IMR-90 (cell line): ENCODE measurements around the gene CBFA2T3.

ENCODE experiments used
- CEBPB ChIP-seq: IDR thresholded peaks from 2 replicates; pipeline ENCODE4 v1.6.1; 2012; ENCODE audit warnings: low read depth, low read length, improper control_type of control experiment
- MAFK ChIP-seq: IDR thresholded peaks from 2 replicates; pipeline ENCODE4 v1.6.1; 2012; ENCODE audit warnings: low read depth, low read length, improper control_type of control experiment
- MAZ ChIP-seq: IDR thresholded peaks from 2 replicates; pipeline ENCODE4 v1.6.1; 2012; ENCODE audit warnings: low read depth, mild to moderate bottlenecking, low read length, improper control_type of control experiment, moderate library complexity, borderline replicate concordance
- MXI1 ChIP-seq: IDR thresholded peaks from 2 replicates; pipeline ENCODE4 v1.6.1; 2012; ENCODE audit warnings: low read depth, mild to moderate bottlenecking, low read length, moderate library complexity, borderline replicate concordance
- POLR2A ChIP-seq: IDR thresholded peaks from 2 replicates; pipeline ENCODE4 v1.6.1; 2012; ENCODE audit warnings: mild to moderate bottlenecking, low read depth, low read length
- RAD21 ChIP-seq: IDR thresholded peaks from 2 replicates; pipeline ENCODE4 v1.6.1; 2012; ENCODE audit warnings: low read length, improper control_type of control experiment
- TF ChIP-seq, protein P1 (sequence below): conservative IDR thresholded peaks from 2 replicates; pipeline ENCODE4 v1.5.1; 2012; ENCODE audit warnings: mild to moderate bottlenecking, low read depth, low read length, improper control_type of control experiment

DNA sequence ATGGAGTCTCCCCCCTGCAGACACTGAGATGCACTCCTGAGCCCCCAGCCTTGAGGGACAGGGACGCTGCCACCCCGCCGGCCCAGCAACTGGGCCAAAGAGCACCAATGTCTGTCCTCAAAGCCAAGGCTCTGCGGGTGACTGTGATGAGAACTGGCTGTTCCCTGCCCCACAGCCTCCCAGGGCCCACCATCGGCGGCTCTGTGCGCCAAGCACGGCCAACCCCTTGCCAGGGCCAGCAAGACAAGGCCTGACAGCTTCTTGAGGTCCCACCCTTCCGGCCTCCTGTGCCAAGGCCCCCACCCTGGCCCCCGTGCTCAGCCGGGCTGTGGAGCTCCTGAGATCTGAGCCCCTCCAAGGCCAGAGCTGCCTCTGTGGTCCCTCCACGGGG, 76.3 kb downstream of the CBFA2T3 start:
- TF ChIP-seq, protein P1, sequence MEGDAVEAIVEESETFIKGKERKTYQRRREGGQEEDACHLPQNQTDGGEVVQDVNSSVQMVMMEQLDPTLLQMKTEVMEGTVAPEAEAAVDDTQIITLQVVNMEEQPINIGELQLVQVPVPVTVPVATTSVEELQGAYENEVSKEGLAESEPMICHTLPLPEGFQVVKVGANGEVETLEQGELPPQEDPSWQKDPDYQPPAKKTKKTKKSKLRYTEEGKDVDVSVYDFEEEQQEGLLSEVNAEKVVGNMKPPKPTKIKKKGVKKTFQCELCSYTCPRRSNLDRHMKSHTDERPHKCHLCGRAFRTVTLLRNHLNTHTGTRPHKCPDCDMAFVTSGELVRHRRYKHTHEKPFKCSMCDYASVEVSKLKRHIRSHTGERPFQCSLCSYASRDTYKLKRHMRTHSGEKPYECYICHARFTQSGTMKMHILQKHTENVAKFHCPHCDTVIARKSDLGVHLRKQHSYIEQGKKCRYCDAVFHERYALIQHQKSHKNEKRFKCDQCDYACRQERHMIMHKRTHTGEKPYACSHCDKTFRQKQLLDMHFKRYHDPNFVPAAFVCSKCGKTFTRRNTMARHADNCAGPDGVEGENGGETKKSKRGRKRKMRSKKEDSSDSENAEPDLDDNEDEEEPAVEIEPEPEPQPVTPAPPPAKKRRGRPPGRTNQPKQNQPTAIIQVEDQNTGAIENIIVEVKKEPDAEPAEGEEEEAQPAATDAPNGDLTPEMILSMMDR = no peak
- TF ChIP-seq POLR2A (no peak), CEBPB (no peak), MAZ (no peak), RAD21 (no peak), MXI1 (no peak), MAFK (no peak)
